ENCODE measurements around the gene PAQR6. TPM values are rescaled to one million over a fixed set of nuclear protein-coding genes. Genes with fewer than 3 reads are reported as not detected.

The PAQR6 gene
- total and polyA plus RNA-seq, 2 of the 4 experiments (the other 2 are of a cell fraction): under 0.01 to 0.67 TPM

DNA sequence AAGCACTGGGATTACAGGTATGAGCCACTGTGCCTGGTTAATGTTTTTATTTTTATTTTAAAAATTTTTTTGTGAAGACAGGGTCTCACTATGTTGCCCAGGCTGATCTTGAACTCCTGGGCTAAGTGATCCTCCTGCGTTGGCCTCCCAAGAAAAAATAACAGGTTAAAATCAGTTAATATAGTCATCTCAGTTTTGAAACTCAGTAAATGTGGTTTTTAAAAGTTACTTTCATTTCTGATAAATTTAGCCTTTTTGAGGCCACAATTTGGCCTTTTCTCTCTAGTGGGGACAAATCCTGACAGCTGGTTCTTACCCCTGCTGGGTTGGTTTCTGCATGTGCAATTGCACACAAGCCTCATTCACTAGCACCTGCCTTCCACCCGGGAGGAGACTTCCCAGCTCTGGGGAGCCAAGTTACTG, 21.7 kb downstream of the PAQR6 start:
- no peak overlapping the region for H3K9ac ChIP-seq (ENCODE audit: low read depth, low read length)
- H3K14ac ChIP-seq (replicated peaks; ENCODE audit: low read depth, low read length): no peak overlapping the region
- dilution Hi-C loops (cut with HindIII; ENCODE audit: low sequenced_read_pairs, unreplicated experiment): no loop called here
- no peak overlapping the region for H3K18ac ChIP-seq (ENCODE audit: low read depth, low read length)
- no peak overlapping the region for H3K56ac ChIP-seq (ENCODE audit: extremely low read depth, insufficient read depth, low read length)
- no peak overlapping the region for H2BK20ac ChIP-seq (ENCODE audit: low read depth, low read length)
- H3K9me3 ChIP-seq (ENCODE audit: control insufficient read depth, insufficient read depth, low read length): no peaks in the 10 kb centered on the region
- H3K27me3 ChIP-seq (ENCODE audit: control insufficient read depth, insufficient read depth, low read length): no peaks in the 10 kb centered on the region
- H2BK15ac ChIP-seq (ENCODE audit: low read depth, low read length): no peak overlapping the region
- ATAC-seq (ENCODE audit: low read depth) (no peak), DNase-seq (no peak)
- intact Hi-C loops (cut with micrococcal nuclease): no loop called here
- no peak overlapping the region for H2BK120ac ChIP-seq (ENCODE audit: low read depth, low read length)
- ChIA-PET POLR2A (ENCODE audit: unreplicated experiment) (no interaction called here), CTCF (interaction anchor here (1.1 to 1.9 kb wide), 3 partner anchors 13 to 135 kb away, joined by 4 to 11 read pairs (median 6); partner anchors contain the start of gene PMF1)
- TF ChIP-seq BHLHE40 (IDR thresholded peaks at IDR 0.05; ENCODE audit: low read depth, low read length) (no peak), POLR2A (IDR thresholded peaks at IDR 0.05; ENCODE audit: low read depth, low read length) (no peak), RCOR1 (IDR thresholded peaks at IDR 0.05; ENCODE audit: insufficient replicate concordance, low read length) (no peak), MAZ (IDR thresholded peaks at IDR 0.05; ENCODE audit: borderline replicate concordance, low read depth, low read length) (no peak)
- TF ChIP-seq, protein P1, sequence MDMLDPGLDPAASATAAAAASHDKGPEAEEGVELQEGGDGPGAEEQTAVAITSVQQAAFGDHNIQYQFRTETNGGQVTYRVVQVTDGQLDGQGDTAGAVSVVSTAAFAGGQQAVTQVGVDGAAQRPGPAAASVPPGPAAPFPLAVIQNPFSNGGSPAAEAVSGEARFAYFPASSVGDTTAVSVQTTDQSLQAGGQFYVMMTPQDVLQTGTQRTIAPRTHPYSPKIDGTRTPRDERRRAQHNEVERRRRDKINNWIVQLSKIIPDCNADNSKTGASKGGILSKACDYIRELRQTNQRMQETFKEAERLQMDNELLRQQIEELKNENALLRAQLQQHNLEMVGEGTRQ (IDR thresholded peaks at IDR 0.05; ENCODE audit: low read depth, low read length): no peak
- TF ChIP-seq, protein P2, sequence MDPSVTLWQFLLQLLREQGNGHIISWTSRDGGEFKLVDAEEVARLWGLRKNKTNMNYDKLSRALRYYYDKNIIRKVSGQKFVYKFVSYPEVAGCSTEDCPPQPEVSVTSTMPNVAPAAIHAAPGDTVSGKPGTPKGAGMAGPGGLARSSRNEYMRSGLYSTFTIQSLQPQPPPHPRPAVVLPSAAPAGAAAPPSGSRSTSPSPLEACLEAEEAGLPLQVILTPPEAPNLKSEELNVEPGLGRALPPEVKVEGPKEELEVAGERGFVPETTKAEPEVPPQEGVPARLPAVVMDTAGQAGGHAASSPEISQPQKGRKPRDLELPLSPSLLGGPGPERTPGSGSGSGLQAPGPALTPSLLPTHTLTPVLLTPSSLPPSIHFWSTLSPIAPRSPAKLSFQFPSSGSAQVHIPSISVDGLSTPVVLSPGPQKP (IDR thresholded peaks at IDR 0.05; ENCODE audit: borderline replicate concordance, low read depth, low read length): no peak
- H4K5ac ChIP-seq (ENCODE audit: low read depth, low read length): no peak overlapping the region
- no peak overlapping the region for H4K8ac ChIP-seq (ENCODE audit: low read depth in 2 of 2, low read length in 2 of 2)
- no peak overlapping the region for H2AK9ac ChIP-seq (replicated peaks; ENCODE audit: low read depth, low read length, poor library complexity)
- H3K4me2 ChIP-seq (ENCODE audit: low read depth, low read length): no peak overlapping the region
- H3K4me1 ChIP-seq (ENCODE audit: control insufficient read depth, insufficient read depth, low read length): peaks cover 4% of the 10 kb centered on the region; the same call in 1 of the 2 replicates
- H3K79me1 ChIP-seq (ENCODE audit: low read depth in 1 of 2, low read length in 2 of 2): peaks cover 6 to 18% of the 10 kb centered on the region in 2 experiments
- H3K9me1 ChIP-seq (ENCODE audit: insufficient read depth, low read length): peaks cover 4% of the 10 kb centered on the region
- H3K4me3 ChIP-seq (ENCODE audit: insufficient read depth, low read depth, low read length): no peak overlapping the region
- H4K20me1 ChIP-seq (ENCODE audit: insufficient read depth, low read length): no peaks in the 10 kb centered on the region
- H2AFZ ChIP-seq (replicated peaks; ENCODE audit: low read length, poor library complexity): no peak overlapping the region
- H3K23ac ChIP-seq (ENCODE audit: low read depth, low read length): no peak overlapping the region
- H3K36me3 ChIP-seq (ENCODE audit: control insufficient read depth, insufficient read depth, low read length): peaks cover 24% of the 10 kb centered on the region
- no peak overlapping the region for H2BK5ac ChIP-seq (ENCODE audit: low read depth, low read length, poor library complexity, severe bottlenecking)
- no CpG with 5 or more reads among the region's 2 CpGs for WGBS, 2 experiments (ENCODE audit: extremely low coverage in 2 of 2, insufficient read length in 1 of 2)
- no peak overlapping the region for H3K27ac ChIP-seq (ENCODE audit: insufficient read depth, low read length)
- H3K4ac ChIP-seq (ENCODE audit: low read depth, low read length): no peak overlapping the region
- in situ Hi-C loops (cut with MboI; ENCODE audit: low sequenced_read_pairs): loop anchor here (5.0 kb wide), 1 partner anchor 79 kb away; no protein-coding TSS in a partner anchor
- H2AK5ac ChIP-seq (ENCODE audit: low read depth, low read length): no peak overlapping the region
- no TSS peak for BruUV-seq (replicated peaks)
- no peak overlapping the region for H4K91ac ChIP-seq (ENCODE audit: insufficient read depth, low read depth, low read length)
